Loucy (cell line): Measurements from ENCODE around the gene SOD2.
"Not testable (repeated sequence)": the region's sequence is repeated elsewhere in the genome, so short reads cannot be mapped to it uniquely, and the experiment has no call there.

Experiments used
- H2AFZ ChIP-seq: fragments of 200-600 bp; sonication (generic); 2 replicates; pipeline ENCODE4 v1.6.0; 2016; ENCODE audit warnings: antibody characterized with exemption, mild to moderate bottlenecking, low read length, moderate library complexity
- H3F3A ChIP-seq: fragments of 200-600 bp; 2 replicates; pipeline ENCODE4 v1.6.0; 2016; ENCODE audit warnings: antibody characterized with exemption, low read depth, mild to moderate bottlenecking
- H3K27me3 ChIP-seq: fragments of 200-600 bp; sonication (generic); 2 replicates; pipeline ENCODE4 v1.6.1; 2014; ENCODE audit warnings: low read length, mild to moderate bottlenecking; ENCODE audit not compliant: insufficient read depth, poor library complexity, severe bottlenecking
- H3K36me3 ChIP-seq: fragments of 200-600 bp; sonication (generic); 2 replicates; pipeline ENCODE4 v1.6.1; 2016; ENCODE audit warnings: low read length; ENCODE audit not compliant: insufficient read depth
- H3K4me1 ChIP-seq: fragments of 200-600 bp; sonication (generic); 2 replicates; pipeline ENCODE4 v1.5.1; 2014; ENCODE audit warnings: low read length, mild to moderate bottlenecking; ENCODE audit not compliant: insufficient read depth, poor library complexity, severe bottlenecking
- H3K4me2 ChIP-seq: fragments of 200-600 bp; sonication (generic); 2 replicates; pipeline ENCODE4 v1.6.0; 2014; ENCODE audit warnings: antibody characterized with exemption, low read length, low read depth, mild to moderate bottlenecking; ENCODE audit not compliant: poor library complexity, severe bottlenecking
- H3K4me3 ChIP-seq: fragments of 200-600 bp; sonication (generic); 2 replicates; pipeline ENCODE4 v1.5.1; 2014; ENCODE audit warnings: low read length, mild to moderate bottlenecking, mixed read lengths; ENCODE audit not compliant: poor library complexity, severe bottlenecking
- H3K79me2 ChIP-seq: fragments of 200-600 bp; sonication (generic); 2 replicates; pipeline ENCODE4 v1.6.1; 2014; ENCODE audit warnings: low read length; ENCODE audit not compliant: insufficient read depth
- H3K9ac ChIP-seq: fragments of 200-600 bp; sonication (generic); 2 replicates; pipeline ENCODE4 v1.6.0; 2014; ENCODE audit warnings: mild to moderate bottlenecking, low read depth, low read length, moderate library complexity; ENCODE audit not compliant: poor library complexity, severe bottlenecking
- H3K9me2 ChIP-seq: fragments of 200-600 bp; sonication (generic); replicated peaks from 2 replicates; pipeline ENCODE4 v1.6.1; 2016; ENCODE audit warnings: low read depth, low read length, mixed read lengths
- H3K9me3 ChIP-seq: fragments of 200-600 bp; sonication (generic); 2 replicates; pipeline ENCODE4 v1.6.1; 2014; ENCODE audit warnings: mild to moderate bottlenecking, antibody characterized with exemption, low read length, low read depth; ENCODE audit not compliant: insufficient read depth
- H4K20me1 ChIP-seq: fragments of 200-600 bp; sonication (generic); 2 replicates; pipeline ENCODE4 v1.6.0; 2014; ENCODE audit warnings: antibody characterized with exemption, low read length, mild to moderate bottlenecking; ENCODE audit not compliant: insufficient read depth, poor library complexity, severe bottlenecking
- CTCF ChIP-seq: fragments of 200-600 bp; sonication (generic); conservative IDR thresholded peaks from 2 replicates; pipeline ENCODE4 v1.5.1; 2014; ENCODE audit warnings: mild to moderate bottlenecking, antibody characterized with exemption, low read length
- EZH2phosphoT487 ChIP-seq: fragments of 200-600 bp; IDR thresholded peaks from 2 replicates; pipeline ENCODE4 v1.6.1; 2018; ENCODE audit warnings: antibody characterized with exemption, mild to moderate bottlenecking, moderate library complexity, borderline replicate concordance

The SOD2 gene

DNA sequence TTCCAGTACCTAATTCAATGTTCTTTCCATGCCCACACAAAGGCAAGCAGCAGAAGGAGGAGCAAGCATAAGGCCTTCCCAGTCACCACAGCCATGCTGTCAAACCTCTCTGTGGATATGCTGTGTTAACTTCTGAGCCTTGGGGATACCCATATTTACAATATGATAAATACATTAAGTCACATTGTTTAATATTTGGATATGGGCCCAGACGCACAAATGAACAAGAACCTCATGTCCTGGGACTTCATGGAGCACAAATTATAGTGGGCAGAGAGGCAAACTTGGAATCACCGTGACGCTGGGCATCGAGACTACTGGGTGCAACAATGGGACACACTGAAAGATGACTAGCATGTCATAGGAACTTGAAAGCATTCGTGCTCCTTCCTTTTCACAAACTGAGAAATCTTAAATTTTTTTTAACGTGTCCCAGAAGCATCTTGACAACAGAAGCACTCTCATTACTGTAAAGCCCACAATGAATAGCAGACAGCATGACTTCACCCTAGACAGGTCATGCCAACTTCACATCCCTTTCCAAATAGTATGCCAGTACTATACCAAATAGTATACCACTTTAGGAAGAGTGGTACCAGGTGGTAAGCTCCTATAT, 16.0 kb downstream of the SOD2 start:
- no peaks in the 10 kb centered on the region for H3K27me3 ChIP-seq
- H2AFZ ChIP-seq = no peak overlapping the region
- peaks cover 5% of the 10 kb centered on the region for H3K79me2 ChIP-seq
- no peaks in the 10 kb centered on the region; the same call in 1 of the 2 replicates for H3K36me3 ChIP-seq
- H3F3A ChIP-seq = no peaks in the 10 kb centered on the region
- no peak overlapping the region for H3K9ac ChIP-seq
- H3K9me3 ChIP-seq = no peaks in the 10 kb centered on the region
- TF ChIP-seq CTCF = no peak
- no peak for TF ChIP-seq EZH2phosphoT487
- H4K20me1 ChIP-seq = no peaks in the 10 kb centered on the region
- H3K4me2 ChIP-seq = no peak overlapping the region
- H3K4me3 ChIP-seq = no peak overlapping the region
- H3K4me1 ChIP-seq = peaks cover 20% of the 10 kb centered on the region
- H3K9me2 ChIP-seq = no peaks in the 10 kb centered on the region

GRCh38 chr6:159676236-159676635, 16.8 kb downstream of the SOD2 start:
- not testable (repeated sequence) for H3K4me2 ChIP-seq, H3K9ac ChIP-seq, H3K9me2 ChIP-seq, H2AFZ ChIP-seq, H3K36me3 ChIP-seq, H3F3A ChIP-seq, H3K27me3 ChIP-seq, H3K79me2 ChIP-seq, H3K4me3 ChIP-seq, H3K9me3 ChIP-seq, H4K20me1 ChIP-seq
- peaks cover 12% of the 10 kb centered on the region for H3K4me1 ChIP-seq

DNA sequence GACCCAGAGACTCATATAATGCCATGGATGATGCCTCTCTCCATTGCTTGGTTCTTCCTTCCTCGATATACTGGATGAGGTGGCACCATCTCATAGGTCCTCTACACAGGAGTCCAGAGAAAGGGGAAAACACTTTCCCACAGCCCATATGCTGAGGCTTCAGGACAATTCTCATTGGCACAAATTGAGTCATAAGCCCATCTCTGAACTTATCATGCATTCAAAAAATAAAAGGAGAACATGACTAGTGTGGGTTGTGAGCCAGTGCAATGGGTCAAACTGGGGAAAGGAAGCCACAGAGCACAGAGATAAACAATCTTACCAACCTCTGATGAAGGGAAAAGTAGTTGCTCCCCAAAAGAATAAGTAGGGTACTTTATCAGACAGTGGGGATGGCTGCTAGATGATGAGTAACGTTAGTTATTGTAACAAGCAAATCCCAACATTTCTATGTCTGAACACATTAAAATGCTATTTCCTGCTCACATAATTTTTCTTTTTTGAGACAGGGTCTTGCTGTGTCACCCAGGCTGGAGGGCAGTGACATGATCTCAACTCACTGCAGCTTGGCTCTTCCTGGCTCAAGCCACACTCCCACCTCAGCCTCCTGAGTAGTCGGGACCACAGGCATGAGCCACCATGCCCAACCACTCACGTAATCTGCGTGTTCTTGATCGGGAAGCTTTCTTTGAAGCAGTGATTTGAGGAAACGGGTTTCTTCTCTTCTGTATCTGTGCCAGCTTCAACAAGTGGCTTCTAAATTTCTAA, 27.0 kb downstream of the SOD2 start:
- no peak overlapping the region for H3K4me2 ChIP-seq
- no peaks in the 10 kb centered on the region for H3K9me2 ChIP-seq
- no peaks in the 10 kb centered on the region for H4K20me1 ChIP-seq
- no peaks in the 10 kb centered on the region for H3K79me2 ChIP-seq
- H2AFZ ChIP-seq = no peak overlapping the region
- H3K9ac ChIP-seq = no peak overlapping the region
- no peak overlapping the region for H3K4me3 ChIP-seq
- no peaks in the 10 kb centered on the region for H3K27me3 ChIP-seq
- no peaks in the 10 kb centered on the region for H3F3A ChIP-seq
- no peaks in the 10 kb centered on the region for H3K4me1 ChIP-seq
- H3K36me3 ChIP-seq = no peaks in the 10 kb centered on the region
- TF ChIP-seq CTCF (no peak), EZH2phosphoT487 (no peak)
- 0 out of 2 replicates have a peak, but pooled peaks cover 7% of the 10 kb centered on the region for H3K9me3 ChIP-seq

DNA sequence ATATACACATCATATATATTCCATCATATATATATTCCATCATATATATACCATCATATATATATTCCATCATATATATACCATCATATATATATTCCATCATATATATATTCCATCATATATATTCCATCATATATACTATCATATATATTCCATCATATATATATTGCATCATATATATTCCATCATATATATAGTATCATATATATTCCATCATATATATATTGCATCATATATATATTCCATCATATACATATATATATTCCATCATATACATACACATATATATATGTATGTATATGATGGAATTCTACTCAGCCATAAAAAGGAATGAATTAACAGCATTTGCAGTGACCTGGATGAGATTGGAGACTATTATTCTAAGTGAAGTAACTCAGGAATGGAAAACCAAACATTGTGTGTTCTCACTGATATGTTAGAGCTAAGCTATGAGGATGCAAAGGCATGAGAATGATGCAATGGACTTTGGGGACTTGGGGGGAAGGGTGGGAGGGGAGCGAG, 29.6 kb downstream of the SOD2 start:
- H3K79me2 ChIP-seq, H3K9me2 ChIP-seq, H3K36me3 ChIP-seq, H4K20me1 ChIP-seq, H3K27me3 ChIP-seq, H3K4me1 ChIP-seq, H3K9me3 ChIP-seq, H2AFZ ChIP-seq, H3K4me3 ChIP-seq, H3F3A ChIP-seq, H3K4me2 ChIP-seq, H3K9ac ChIP-seq: not testable (repeated sequence)

DNA sequence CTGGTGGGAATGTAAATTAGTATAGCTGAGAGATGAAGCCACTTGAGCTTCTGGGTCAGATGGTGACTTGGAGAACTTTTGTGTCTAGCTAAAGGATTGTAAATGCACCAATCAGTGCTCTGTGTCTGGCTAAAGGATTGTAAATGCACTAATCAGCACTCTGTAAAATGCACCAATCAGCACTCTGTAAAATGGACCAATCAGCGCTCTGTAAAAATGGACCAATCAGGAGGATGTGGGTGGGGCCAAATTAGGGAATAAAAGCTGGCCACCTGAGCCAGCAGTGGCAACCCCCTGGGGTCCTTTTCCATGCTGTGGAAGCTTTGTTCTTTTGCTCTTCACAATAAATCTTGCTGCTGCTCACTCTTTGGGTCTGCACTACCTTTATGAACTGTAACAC, 31.1 kb downstream of the SOD2 start:
- not testable (repeated sequence) for H3K4me3 ChIP-seq, H3K4me1 ChIP-seq, H3F3A ChIP-seq, H3K9me2 ChIP-seq, H3K27me3 ChIP-seq, H2AFZ ChIP-seq, H3K4me2 ChIP-seq, H3K36me3 ChIP-seq, H3K9me3 ChIP-seq, H3K79me2 ChIP-seq, H3K9ac ChIP-seq, H4K20me1 ChIP-seq
